AG09319 (cell line): ENCODE results near the gene MPST.

Source experiments
- DNase-seq: peaks from one replicate; pipeline ENCODE4 v3.0.0-alpha.2; 2010; ENCODE audit warnings: low read depth; ENCODE audit errors: extremely low read depth
- CTCF ChIP-seq: IDR thresholded peaks from 2 replicates; pipeline ENCODE4 v1.5.1; 2011; ENCODE audit warnings: low read depth, mild to moderate bottlenecking, inconsistent platforms, low read length, moderate library complexity

MPST gene

GRCh38 chr22:37059876-37060449 lies 40.4 kb downstream of the MPST start:
- no peak for DNase-seq
- TF ChIP-seq CTCF = no peak

GRCh38 chr22:37060801-37061610 lies 41.5 kb downstream of the MPST start:
- no peak for TF ChIP-seq CTCF
- DNase-seq = no peak

- DNase-seq = no peak
- TF ChIP-seq CTCF = no peak
Observed at GRCh38 chr22:37061611-37062375, 42.3 kb downstream of the MPST start.

GRCh38 chr22:37062376-37062675 lies 42.8 kb downstream of the MPST start:
- TF ChIP-seq CTCF = no peak
- no peak for DNase-seq

- TF ChIP-seq CTCF = no peak
- DNase-seq = no peak
Observed at GRCh38 chr22:37062702-37063381, 43.3 kb downstream of the MPST start.

GRCh38 chr22:37063431-37064420 lies 44.2 kb downstream of the MPST start:
- no peak for TF ChIP-seq CTCF

More at GRCh38 chr22:37063431-37064420, 44.2 kb downstream of the MPST start:
- DNase-seq = no peak
